PFSK-1 (cell line): ENCODE data around the gene LRRC4.

Source experiments
- FOXP2 ChIP-seq: optimal IDR thresholded peaks from 2 replicates; pipeline ENCODE3; 2011; ENCODE audit warnings: borderline replicate concordance, control low read depth, inconsistent platforms; ENCODE audit not compliant: insufficient read depth; ENCODE audit errors: extremely low read length, extremely low read depth
- POLR2AphosphoS5 ChIP-seq: IDR thresholded peaks from 2 replicates; pipeline ENCODE4 v1.6.1; 2012; ENCODE audit warnings: low read depth, mild to moderate bottlenecking, control low read depth, low read length, moderate library complexity
- SIN3A ChIP-seq: IDR thresholded peaks from 2 replicates; pipeline ENCODE4 v1.6.1; 2012; ENCODE audit warnings: mild to moderate bottlenecking, low read length, moderate library complexity, borderline replicate concordance; ENCODE audit not compliant: insufficient read depth
- TAF1 ChIP-seq: IDR thresholded peaks from 2 replicates; pipeline ENCODE4 v1.6.1; 2012; ENCODE audit warnings: low read length, control low read depth, borderline replicate concordance; ENCODE audit not compliant: insufficient read depth
- TF ChIP-seq, protein P1 (sequence below), 2 experiments: IDR thresholded peaks; 2 replicates each; pipeline versions ENCODE4 v1.6.1 to v1.8.0; 2011 to 2012; ENCODE audit warnings: low read depth in 2 of 2, low read length in 2 of 2, control low read depth in 1 of 2, inconsistent platforms in 1 of 2, mild to moderate bottlenecking in 1 of 2, moderate library complexity in 1 of 2; ENCODE audit not compliant: insufficient read depth in 1 of 2

The LRRC4 gene

DNA sequence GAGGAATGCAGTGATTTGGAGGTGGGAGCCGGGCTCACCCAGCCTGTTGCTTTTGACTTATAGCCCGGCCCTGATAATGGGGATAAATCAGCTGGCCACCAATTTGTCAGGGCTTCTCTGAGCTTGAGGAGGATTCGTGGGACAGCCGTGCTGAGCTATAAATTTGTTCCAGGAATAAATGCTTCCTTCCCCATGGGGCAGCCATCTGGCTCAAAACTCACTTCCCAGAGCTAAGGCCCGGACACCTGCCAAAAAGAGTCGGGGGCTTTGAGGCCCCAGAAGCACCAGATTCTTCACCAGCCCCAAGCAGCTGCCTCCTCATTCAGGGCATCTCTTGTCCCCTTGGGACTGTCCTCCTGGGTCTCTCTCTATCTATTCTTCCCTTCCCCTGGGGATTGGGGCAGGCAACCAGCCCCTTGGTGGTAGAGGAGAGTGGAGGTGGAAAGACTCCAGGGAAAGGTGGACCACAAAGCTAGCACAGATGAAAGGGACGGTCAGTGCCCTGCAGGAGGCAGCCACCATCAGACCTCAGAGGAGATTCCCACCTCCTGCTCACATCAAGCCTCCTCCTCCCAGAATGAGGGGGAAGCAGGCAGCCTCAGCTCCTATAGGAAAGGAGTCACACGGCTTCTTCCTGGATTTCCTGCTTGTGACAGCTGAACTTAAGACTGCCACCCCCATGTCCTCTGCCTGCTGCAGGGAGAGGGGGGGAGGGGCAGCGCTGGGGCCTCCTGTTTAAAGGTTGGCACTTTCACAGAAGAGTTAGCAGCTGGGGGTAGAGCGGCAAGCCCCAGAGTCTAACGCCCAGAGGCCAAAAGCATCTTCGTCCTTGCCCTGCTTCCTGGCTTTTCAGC lies 44.2 kb upstream of the LRRC4 start:
- TF ChIP-seq, protein P1, sequence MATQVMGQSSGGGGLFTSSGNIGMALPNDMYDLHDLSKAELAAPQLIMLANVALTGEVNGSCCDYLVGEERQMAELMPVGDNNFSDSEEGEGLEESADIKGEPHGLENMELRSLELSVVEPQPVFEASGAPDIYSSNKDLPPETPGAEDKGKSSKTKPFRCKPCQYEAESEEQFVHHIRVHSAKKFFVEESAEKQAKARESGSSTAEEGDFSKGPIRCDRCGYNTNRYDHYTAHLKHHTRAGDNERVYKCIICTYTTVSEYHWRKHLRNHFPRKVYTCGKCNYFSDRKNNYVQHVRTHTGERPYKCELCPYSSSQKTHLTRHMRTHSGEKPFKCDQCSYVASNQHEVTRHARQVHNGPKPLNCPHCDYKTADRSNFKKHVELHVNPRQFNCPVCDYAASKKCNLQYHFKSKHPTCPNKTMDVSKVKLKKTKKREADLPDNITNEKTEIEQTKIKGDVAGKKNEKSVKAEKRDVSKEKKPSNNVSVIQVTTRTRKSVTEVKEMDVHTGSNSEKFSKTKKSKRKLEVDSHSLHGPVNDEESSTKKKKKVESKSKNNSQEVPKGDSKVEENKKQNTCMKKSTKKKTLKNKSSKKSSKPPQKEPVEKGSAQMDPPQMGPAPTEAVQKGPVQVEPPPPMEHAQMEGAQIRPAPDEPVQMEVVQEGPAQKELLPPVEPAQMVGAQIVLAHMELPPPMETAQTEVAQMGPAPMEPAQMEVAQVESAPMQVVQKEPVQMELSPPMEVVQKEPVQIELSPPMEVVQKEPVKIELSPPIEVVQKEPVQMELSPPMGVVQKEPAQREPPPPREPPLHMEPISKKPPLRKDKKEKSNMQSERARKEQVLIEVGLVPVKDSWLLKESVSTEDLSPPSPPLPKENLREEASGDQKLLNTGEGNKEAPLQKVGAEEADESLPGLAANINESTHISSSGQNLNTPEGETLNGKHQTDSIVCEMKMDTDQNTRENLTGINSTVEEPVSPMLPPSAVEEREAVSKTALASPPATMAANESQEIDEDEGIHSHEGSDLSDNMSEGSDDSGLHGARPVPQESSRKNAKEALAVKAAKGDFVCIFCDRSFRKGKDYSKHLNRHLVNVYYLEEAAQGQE (IDR thresholded peaks at IDR 0.05; ENCODE audit: insufficient read depth in 1 of 2, low read depth in 2 of 2, low read length in 2 of 2), result no peak
- TF ChIP-seq FOXP2 (no peak), POLR2AphosphoS5 (no peak), SIN3A (no peak), TAF1 (no peak)

DNA sequence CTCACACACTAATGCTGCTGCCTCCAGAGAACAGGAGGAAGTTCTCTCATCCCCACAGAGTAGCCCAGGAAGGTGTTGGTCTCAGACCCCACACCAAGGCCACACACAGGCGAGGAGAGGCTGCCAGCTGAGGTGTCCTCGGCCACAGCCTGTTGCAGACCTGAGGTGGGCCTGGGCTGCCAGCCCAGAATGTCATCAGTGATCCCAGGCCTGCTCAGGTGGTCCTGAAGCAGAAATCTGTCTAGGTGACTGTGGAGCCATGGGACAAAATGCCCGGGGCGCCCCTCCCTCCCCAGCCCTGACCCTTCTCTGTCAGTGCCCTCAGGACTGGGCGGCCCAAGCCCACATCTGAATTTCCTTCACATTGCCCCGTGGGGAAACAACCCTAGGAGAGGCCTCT lies 43.5 kb upstream of the LRRC4 start:
- TF ChIP-seq TAF1 (no peak), POLR2AphosphoS5 (no peak), FOXP2 (no peak), SIN3A (no peak)
- TF ChIP-seq, protein P1 (IDR thresholded peaks at IDR 0.05; ENCODE audit: insufficient read depth in 1 of 2, low read depth in 2 of 2, low read length in 2 of 2), result no peak

DNA sequence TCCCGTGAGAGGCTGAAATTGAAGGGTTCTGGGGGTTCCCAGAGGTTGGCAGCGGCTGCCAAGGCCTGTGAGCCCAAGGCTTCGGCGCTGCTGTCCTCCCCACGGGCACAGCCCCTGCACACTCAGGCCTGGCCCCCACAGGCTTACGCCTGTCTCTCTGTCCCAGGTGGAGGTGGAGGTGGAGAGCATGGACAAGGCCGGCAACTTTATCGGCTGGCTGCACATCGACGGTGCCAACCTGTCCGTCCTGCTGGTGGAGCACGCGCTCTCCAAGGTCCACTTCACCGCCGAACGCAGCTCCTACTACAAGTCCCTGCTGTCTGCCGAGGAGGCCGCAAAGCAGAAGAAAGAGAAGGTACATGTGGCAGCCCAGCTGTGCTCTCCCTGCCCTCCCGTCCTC lies 43.1 kb upstream of the LRRC4 start:
- TF ChIP-seq FOXP2, result no peak

- TF ChIP-seq SIN3A (no peak), FOXP2 (no peak), TAF1 (no peak), POLR2AphosphoS5 (no peak)
- TF ChIP-seq, protein P1 (IDR thresholded peaks at IDR 0.05; ENCODE audit: insufficient read depth in 1 of 2, low read depth in 2 of 2, low read length in 2 of 2), result no peak
Observed at GRCh38 chr7:128073671-128074310, 42.6 kb upstream of the LRRC4 start.

DNA sequence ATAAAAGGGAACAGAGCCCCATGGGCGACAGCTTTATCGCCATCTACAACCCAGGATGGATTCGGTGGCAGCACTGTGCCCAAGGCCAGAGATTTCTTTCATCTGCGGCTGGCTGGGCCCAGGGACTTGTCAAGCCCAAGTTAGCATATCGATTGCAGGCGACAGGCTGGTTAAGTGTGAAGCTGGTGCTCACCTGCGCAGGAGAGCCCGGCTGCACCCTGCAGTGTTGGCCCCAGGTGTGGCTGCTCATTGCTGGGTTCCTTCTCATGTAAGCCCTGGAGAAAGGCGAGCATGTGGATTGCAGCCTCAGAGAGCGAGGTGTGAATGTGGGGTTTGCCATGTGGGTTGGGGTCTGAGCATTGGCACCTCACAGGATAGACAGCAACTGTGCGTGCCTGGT lies 40.6 kb upstream of the LRRC4 start:
- TF ChIP-seq SIN3A (no peak), TAF1 (no peak), POLR2AphosphoS5 (no peak), FOXP2 (no peak)
- TF ChIP-seq, protein P1 (IDR thresholded peaks at IDR 0.05; ENCODE audit: insufficient read depth in 1 of 2, low read depth in 2 of 2, low read length in 2 of 2), result no peak
